ENCODE measurements around the gene ARID3A.

Gene ARID3A

DNA sequence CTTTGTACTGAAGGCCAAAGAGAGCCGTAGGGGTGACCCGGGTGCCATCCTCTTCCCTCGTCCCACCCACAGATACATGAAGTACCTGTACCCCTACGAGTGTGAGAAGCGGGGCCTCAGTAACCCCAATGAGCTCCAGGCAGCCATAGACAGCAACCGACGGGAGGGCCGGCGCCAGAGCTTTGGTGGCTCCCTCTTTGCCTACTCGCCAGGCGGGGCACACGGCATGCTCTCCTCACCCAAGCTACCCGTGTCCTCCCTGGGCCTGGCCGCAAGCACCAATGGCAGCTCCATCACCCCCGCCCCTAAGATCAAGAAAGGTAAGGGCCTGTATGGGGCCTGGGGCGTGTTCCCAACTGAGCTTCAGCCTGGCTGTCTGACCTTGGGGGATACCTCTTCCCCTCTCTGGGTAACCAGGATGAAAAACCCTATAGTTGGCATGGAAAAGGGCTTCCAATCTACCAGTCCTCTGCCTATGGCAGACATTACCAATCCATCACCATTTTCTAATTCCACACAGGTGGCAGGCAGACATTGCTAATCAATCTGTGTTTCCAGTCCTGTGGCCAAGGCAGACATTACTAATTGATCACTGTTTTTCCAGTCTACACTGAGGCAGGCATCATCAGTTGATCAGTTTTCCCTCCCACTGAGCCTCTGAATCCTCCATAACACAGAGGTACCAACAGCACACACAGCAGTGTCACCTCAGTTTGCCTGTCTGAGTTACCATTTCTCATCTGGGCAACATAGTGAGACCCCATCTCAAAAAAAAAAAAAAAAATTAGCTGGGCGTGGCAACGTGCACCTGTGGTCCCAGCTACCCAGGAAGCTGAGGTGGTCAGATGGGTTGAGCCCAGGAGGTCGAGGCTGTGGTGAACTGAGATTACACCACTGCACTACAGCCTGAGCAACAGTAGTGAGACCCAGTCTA, 39.2 kb downstream of the ARID3A start:
- DNase-seq, result no peak

DNA sequence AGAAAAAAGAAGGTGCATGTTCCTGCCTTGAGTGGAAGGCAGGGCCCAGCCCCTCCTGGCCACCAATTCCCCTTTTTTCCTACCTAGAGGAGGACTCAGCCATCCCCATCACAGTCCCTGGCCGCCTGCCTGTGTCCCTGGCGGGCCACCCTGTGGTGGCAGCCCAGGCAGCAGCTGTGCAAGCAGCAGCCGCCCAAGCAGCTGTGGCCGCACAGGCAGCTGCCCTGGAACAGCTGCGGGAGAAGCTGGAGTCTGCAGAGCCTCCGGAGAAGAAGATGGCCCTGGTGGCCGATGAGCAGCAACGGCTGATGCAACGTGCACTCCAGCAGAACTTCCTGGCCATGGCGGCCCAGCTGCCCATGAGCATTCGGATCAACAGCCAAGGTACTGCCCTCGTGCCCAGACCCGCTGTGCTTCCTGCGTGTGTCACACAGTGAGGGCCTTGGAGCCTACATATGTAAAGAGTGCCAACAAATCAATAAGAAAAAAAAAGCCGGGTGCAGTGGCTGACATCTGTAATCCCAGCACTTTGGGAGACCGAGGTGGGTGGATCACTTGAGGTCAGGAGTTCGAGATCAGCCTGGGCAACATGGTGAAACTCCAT, 40.8 kb downstream of the ARID3A start:
- no peak for DNase-seq

DNA sequence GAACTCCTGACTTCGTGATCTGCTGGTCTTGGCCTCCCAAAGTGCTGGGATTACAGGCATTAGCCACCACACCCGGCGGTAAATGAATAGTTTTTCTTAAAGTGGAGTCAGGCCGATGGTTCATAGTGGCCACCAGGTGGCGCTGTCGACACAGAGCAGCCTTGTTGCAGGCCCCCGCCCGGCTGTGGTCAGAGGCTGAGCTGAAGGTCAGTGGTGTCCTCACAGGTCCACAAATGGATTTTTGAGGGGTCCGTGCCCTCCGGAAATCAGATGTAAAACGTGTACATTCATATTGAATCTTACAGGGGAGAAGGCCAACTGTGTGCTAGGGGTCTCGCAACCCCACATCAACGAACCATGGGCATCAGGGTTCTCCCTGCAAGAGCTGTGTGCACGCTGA, 44.9 kb downstream of the ARID3A start:
- no peak for DNase-seq

DNA sequence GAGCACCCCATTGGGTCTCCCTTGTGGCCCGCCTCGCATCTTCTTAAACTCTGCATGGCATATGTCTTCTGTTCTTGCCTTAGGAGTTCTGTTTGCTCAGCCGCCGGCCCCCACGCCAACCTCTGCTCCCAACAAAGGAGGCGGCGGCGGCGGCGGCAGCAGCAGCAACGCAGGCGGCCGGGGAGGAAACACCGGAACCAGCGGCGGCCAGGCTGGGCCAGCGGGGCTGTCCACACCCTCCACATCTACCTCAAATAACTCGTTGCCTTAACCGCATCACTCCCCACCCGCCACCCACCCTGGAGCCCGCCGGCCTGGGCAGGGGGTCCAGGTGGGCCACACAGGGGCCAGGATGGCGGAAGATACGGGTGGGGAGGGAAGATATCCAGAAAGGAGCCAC, 46.0 kb downstream of the ARID3A start:
- DNase-seq, result no peak

DNA sequence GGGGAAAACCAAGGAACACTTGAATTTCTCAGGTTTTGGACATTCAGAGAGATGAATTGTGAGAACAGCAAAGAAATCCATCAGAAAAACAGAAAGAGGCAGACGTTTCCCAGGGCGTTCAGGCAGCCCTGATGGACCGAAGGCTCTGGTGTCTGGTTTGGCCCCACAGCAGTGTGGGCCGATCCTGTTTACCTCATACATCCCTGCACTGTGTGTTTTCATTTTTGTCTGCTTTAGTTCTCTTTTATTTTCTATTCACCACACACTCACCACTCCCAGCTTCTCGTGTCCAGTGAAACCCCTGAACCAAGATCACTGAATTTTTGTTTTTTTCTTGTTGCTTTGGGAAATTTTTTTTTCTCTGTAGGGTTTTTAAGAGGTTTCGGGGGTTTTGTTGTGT, 46.4 kb downstream of the ARID3A start:
- DNase-seq, result no peak

DNA sequence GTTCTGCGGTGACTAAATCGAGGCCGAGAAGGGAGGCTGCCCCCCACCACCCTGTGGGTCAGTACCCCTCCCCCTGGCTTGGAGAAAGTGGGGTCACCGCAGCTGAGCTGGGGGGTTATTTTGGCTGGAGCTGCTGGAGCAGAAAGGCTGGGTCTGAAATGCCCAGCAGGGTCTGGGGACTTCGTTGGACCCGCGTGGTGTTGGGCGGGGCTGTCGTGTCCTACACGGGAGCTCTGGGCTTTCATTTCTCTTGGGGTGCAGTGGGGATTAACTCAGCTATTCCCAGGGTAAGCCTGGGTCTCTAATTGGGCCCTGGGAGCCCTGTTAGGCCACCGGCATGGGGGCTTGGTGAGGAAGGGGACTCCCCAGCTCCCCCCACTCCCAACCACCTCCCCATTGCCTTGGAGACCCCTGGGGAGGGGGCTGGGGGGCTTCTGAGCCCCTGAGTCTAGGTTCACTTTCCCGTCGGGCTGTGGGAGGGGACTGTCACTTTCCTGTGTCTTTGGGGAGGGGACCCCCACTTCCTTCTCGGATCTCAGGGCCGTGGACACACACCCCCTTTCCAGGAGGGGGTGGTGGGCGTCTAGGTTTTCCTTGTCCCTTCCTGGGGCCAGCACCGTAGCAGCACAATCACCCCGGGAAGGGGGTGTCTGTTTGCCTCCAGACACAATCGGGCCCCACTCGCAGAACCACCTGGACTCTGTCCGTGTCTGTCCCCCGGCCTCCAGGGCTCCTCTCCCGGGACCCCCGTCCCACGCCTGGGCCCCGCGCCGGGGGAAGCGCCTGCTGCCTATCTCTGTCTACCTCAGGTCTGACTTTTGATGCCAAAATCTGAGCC, 48.1 kb downstream of the ARID3A start:
- DNase-seq, result no peak

DNA sequence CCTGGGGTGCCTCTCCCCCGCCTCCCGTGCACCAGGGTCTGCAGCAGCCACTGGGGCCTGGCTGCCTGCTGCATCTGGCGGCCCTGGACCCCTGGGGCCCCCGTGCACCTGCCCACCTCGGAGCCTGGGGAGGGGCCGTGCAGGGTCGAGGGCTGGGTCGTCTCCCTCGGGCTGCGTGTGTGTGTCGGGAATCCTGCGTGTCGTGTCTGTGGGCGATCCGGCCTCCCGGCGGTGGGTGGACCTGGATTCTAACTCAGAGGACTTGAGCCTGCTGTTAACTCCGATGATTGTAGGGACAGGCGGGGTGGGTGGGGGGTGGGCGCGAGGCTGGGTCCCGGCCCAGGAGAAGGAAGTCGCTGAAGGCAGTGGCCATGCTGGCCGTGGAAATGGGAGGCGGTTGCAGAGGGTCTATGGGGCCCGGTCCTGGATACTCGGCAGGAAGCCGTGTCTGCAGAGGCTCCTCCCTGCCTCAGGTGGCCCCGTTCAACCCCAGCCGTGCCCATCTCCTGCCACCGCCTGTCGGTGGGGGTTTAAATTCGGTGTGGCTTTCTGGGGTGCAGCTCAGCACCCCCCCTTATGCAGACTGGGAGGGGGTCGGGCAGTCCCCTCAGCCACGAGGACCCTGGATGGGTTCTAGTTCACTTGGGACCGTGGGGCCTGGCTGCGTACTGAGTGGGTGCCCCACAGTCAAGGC, 48.9 kb downstream of the ARID3A start:
- DNase-seq, result no peak

DNA sequence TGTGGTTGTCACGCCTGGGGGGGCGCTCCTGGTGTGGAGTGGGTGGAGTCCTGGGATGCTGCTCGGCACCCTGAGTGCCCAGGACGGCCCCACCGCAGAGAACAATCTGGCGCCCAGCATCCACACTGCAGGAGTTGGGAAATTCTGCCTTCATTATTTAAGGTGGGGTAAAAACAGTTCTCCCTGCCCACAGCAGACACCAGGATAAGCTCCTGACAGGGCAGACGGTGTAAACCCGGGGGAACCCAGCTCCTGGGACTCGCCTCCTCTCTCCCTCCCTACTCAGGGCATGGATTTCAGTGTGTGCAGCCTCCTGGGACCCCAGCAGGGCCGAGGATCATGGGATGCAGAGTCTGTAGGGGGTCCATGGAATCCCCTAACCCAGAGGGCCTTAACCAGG, 50.6 kb downstream of the ARID3A start:
- no peak for DNase-seq

DNA sequence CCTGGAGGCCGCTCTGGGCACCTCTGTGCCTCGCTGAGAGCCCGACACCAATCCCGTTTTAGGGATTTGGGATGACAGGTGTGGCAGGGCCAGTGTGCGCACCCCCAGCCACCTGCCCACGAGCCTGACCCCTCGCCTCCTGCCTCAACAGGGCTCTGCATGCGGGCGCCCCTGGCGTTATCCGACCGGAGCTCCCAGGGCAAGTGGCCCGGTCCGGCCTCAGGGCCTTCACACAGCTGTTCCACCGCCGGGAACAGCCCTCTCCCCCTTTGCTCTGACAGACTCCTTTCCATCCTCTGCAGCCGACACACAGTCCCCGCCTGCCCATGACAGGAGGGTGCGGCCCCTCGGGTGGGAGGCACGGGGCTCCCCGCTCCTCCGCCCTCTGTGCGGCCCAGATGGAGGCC, 51.2 kb downstream of the ARID3A start:
- no peak for DNase-seq

DNA sequence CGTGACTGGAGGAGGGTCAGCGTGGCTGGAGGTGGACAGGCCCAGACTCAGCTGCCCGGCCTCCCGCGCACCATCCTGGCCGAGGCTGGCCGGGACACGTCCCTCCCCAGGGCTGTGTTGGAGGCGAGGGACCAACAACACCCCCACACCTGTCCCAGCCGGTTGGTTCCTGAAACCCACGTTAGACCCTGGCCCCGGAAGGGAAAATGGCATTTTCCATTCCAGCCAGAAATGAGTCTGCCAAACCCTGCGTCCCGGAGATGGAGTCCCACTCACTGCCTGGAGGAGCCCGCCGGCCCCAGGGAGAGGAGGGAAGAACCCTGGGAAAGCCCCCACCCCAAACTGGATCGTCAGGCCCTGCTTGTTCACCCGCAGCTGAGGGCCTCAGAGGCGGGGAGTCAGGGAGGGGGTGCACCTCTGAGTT, 53.5 kb downstream of the ARID3A start:
- no peak for DNase-seq

DNA sequence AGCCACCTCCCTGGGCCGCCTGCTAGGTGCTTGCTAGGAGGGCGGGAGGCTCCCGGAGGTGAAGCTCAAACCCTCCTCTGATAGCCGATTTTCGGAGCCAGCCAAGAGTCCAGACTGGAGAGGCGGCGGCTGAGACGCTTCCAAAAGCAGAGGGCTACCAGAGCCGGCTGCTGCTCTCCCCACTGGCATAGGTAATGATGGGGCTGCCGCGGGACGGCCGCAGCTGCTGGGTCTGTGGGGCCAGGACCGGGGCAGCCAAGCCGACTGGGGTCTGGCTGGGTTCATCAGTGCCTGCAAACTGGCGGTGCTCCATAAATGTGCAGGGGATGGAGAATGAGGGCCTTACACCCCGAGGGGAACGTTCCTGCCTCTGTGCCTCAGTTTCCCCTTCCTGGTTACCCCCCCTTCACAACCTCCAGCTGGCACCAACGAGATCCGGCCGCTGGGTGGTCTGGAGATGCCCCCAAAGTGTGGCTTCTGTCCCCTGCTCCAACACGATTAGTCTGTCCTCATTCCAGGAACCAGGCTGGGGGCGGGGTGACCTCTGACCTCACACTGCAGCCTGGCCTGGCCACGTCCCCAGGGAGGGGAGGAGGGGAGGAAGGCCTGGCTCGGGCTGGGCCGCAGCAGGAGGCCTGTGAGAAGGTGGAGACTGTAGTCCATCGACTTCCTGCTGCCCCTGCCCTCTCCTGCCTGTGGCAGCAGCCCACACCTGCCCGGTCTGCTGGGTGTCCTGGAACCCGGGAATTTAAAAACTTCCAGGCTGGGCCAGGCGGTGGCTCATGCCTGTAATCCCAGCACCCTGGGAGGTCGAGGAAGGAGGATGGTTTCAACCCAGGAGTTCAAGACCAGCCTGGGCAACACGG, 54.5 kb downstream of the ARID3A start:
- DNase-seq, result no peak

DNA sequence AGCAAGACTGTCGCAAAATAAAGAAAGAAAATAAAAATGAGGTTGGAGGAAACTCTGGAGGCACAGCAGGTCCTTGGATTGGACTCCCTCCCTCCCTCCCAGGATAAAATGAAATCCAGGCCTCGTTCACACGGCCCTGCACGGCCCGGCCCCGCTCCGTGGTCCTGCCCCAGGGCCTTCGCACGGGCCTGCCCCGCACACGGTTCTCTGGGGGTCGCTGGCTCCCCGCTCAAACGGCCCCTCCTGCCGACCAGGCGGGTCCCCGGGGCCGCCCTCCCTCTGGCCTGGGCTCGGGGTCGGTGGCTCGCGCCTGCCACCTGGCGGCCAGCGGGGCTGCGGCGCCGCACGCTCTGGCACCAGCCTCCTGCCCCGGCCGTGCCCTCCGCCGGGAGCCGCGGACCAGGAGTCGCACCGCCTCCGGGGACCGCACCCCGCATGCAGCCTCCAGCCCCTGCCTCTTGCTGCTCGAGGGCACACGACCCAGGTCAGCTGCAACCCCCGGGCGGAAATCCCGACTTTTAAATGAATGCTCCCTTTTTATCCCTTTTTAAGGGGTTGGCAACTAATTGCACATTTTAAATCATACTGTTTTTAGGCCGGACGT, 56.8 kb downstream of the ARID3A start:
- no peak for DNase-seq

DNA sequence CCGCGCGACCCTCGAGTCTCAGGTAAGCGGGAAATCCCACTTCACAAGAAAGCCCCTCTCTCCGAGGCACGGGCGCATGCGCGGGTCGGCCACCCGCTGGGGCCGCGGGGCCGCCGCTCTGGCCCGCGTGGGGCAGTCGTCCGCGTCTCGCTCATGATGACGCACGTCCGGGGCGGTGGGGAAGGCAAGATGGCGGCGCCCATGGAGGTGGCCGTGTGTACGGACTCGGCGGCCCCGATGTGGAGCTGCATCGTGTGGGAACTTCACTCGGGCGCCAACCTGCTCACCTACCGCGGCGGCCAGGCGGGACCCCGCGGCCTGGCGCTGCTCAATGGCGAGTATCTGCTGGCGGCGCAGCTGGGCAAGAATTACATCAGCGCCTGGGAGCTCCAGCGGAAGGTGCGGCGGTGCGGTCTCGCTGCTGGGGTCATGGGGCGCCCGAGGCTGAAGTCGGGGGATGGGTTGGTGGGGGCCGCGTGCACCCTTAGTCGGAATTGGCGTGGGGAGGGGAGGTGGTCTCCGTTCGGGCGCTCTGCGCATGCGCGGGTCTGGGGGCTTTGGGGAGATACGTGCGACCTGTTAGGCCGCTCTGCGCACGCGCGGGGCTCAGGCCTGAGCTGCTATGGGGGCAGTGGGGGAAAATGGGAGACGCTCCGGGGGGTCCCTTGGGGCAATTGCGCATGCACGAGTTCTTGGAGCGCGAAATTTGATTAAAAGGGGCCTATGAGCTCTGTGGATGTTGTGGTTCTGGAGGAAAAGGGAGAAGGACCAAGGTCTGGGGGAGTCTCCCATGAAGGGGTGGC, 58.5 kb downstream of the ARID3A start, which contains the start of gene WDR18:
Gene WDR18, plus strand, starts transcription at position 181 of the 803 bp plus-strand sequence. Its CDS starts 9 bp downstream, at position 190.
- DNase-seq, result peak; percentile 27

DNA sequence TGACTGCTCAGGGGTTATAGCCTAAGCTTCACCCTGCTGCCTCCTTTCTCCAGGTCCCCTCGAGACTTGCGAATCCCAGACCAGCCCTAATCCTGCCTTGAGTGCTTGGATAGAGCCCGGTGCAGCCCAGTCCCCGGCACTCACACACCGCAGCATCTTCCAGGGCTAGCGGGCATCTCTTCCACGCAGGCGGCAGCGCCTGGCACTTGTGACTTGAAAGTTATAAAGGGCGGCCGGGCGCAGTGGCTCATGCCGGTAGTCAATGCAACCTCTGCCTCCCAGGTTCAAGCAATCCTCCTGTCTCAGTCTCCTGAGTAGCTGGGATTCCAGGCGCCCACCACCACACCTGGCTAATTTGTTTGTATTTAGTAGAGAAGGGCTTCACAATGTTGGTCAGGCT, 60.2 kb downstream of the ARID3A start:
- no peak for DNase-seq

DNA sequence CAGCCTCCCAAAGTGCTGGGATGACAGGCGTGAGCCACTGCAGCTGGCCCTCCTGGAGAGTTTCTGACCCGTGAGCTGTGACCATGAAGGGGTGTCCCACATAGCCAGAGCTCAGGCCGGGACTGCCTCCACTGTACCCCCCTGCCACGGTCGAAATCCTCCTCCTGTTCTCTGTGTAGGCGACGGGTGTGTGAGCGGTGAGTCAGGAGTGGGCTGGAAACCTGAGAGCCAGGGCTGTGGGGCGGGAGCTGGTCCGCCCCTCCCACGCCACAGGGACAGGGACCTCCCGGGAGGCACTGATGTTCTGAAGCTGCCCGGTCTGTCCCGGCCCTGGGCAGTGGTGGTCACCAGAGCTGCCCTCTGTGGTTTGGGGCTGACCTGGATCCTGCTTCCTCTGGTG, 62.2 kb downstream of the ARID3A start:
- no peak for DNase-seq

DNA sequence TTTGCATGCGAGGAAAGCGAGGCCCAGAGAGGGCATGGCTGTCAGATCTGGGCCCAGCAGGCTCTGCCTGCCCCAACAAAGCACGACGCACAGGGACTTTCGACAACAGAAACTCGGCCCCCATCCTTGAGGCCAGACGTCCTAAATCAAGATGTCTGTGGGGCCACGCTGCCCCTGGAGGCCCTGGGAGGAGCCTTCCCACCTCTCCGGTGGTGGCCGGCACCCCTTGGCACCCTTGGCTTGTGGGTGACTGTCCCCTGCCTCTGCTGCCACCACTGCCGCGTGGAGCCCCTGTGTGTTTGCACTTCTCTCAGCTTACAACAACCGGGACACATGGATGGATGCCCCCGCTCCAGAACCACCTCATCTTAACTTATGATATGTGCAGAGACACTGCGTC, 62.7 kb downstream of the ARID3A start:
- DNase-seq, result no peak

DNA sequence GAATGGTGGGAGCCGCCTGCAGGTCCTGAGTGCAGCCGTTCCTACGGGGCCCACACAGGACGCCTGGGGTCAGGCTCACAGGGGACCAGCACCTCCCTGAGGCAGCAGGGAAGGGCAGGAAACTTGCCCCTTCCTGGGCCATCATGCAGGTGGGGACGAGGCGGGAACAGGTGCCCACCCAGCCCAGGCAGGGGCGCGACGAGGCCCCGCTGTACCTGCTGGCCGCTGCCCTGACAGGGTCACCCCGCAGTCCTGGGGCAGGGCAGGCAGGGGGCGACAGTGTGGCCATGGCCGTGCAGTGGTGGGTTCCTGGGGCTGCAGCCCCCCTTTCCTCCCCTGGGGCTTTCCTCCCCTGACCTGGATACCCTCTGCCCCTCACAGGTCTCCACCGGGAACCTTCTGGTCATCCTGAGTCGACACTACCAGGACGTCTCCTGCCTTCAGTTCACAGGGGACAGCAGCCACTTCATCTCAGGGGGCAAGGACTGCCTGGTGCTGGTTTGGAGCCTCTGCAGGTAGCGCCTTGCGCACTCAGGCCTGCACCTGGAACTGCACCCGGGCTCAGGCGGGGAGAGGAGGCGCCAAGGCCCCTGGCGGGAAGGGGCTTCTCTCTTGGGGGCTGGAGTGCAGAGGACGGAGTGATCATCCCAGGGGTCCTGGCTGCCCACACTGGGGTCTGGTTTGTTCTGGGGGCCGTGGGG, 63.7 kb downstream of the ARID3A start:
- DNase-seq, result no peak

DNA sequence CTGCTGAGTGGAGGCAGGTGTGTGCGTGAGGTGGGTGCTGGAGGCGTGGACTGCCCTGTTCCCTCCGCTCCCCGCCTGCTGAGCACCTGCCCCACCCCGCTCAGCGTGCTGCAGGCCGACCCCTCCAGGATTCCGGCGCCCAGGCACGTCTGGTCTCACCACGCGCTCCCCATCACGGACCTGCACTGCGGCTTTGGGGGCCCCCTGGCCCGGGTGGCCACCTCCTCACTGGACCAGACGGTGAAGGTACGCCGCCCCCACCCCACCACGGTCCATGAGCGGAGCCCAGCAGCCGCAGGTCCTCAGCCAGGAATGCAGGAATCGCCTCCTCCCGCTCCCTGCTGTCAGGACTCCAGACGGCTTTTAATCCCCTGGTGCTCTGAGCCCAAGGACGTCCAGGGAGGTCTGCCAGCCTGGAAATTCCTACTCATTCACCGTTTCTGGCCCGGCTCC, 64.3 kb downstream of the ARID3A start:
- DNase-seq, result no peak

DNA sequence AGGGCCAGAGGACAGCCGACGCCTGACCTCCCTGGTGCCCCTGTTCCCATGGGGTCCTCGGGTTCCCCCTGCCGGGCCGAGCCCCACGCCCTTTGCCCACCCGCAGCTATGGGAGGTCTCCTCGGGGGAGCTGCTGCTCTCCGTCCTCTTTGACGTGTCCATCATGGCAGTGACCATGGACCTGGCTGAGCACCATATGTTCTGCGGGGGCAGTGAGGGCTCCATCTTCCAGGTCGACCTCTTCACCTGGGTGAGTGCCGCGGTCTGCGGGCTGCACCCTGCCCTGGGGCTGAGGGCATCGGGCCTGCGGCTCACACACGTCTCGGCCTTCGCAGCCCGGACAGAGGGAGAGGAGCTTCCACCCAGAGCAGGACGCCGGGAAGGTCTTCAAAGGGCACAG, 64.9 kb downstream of the ARID3A start:
- DNase-seq, result no peak
